ENCODE results near the gene TUBGCP5. TPM values are rescaled to one million over a fixed set of nuclear protein-coding genes. Genes with fewer than 3 reads are reported as not detected.

Gene TUBGCP5
- total RNA-seq, 1 experiment from 2014 or later: 10.7 TPM

- no peaks in the 10 kb centered on the region for H3K9me2 ChIP-seq (ENCODE audit: insufficient read depth)
- intact Hi-C loops (cut with micrococcal nuclease; ENCODE audit: unreplicated experiment): no loop called here
- no TSS peak for BruUV-seq (replicated peaks)
- H3K4me2 ChIP-seq: no peak overlapping the region
- H3K4me1 ChIP-seq (replicated peaks; ENCODE audit: insufficient read depth): no peaks in the 10 kb centered on the region
- DNase-seq: no peak
- H3K4me3 ChIP-seq: no peak overlapping the region
- CTCF ChIA-PET: no interaction called here
- no peaks in the 10 kb centered on the region for H3K36me3 ChIP-seq (ENCODE audit: low read depth)
- no peak for TF ChIP-seq CTCF (conservative IDR thresholded peaks at IDR 0.05)
- TF ChIP-seq EZH2 (IDR thresholded peaks at IDR 0.05; ENCODE audit: low read depth): no peak
- peaks cover 16% of the 10 kb centered on the region; the same call in 1 of the 2 replicates for H3K79me2 ChIP-seq (ENCODE audit: low read depth)
- no peak overlapping the region for H2AFZ ChIP-seq
- no peaks in the 10 kb centered on the region for H3K9me3 ChIP-seq (ENCODE audit: insufficient read depth, low read depth)
- H3K27ac ChIP-seq: no peak overlapping the region
- H3K27me3 ChIP-seq (ENCODE audit: insufficient read depth, low read depth): no peaks in the 10 kb centered on the region
- H3F3A ChIP-seq (ENCODE audit: insufficient read depth, low read depth): no peaks in the 10 kb centered on the region
- no peaks in the 10 kb centered on the region; the same call in 1 of the 2 replicates for H4K20me1 ChIP-seq (ENCODE audit: insufficient read depth)
- POLR2A ChIA-PET (ENCODE audit: unreplicated experiment): no interaction called here
Observed at GRCh38 chr15:22950256-22950990, 88.9 kb downstream of the TUBGCP5 start.

Other genes with a start within 250 kb of the TUBGCP5 start
- 48.4 and 65.6 TPM in 2 replicates for gene NIPA2, start 200.9 kb downstream of the TUBGCP5 start, total RNA-seq (2021)
- 114 TPM in 2 replicates for gene CYFIP1, start 59.2 kb downstream of the TUBGCP5 start, total RNA-seq (2021)
- not detected in 2 replicates for gene GOLGA6L1, start 97.3 kb upstream of the TUBGCP5 start, total RNA-seq (2021)